Bronchial epithelial cell (primary cell): ENCODE results near the gene TRAPPC4. TPM values are rescaled to one million over a fixed set of nuclear protein-coding genes. Genes with fewer than 3 reads are reported as not detected.
A peak's percentile ranks its signal among the peaks of the same experiment; 100 is the strongest.
"Not testable (repeated sequence)": the region's sequence is repeated elsewhere in the genome, so short reads cannot be mapped to it uniquely, and the experiment has no call there.

Experiments used
- DNase-seq: peaks from one replicate; pipeline ENCODE4 v3.0.0-alpha.2; 2010; ENCODE audit warnings: low read depth
- FAIRE-seq: peaks from 2 replicates; lab custom pipeline; 2011; peaks lifted over from hg19 to GRCh38; lab: Jason Lieb, UNC
- H3K27me3 ChIP-seq: 2 replicates; pipeline ENCODE4 v1.5.1; 2011; ENCODE audit warnings: low read length; ENCODE audit not compliant: control insufficient read depth, insufficient read depth
- H3K36me3 ChIP-seq: 2 replicates; pipeline ENCODE4 v1.5.1; 2011; ENCODE audit warnings: low read length; ENCODE audit not compliant: control insufficient read depth, insufficient read depth
- H3K4me3 ChIP-seq: 2 replicates; pipeline ENCODE4 v1.5.1; 2011; ENCODE audit warnings: mild to moderate bottlenecking, low read depth, low read length, control low read depth
- CTCF ChIP-seq: IDR thresholded peaks from 2 replicates; pipeline ENCODE4 v1.5.1; 2011; ENCODE audit warnings: mild to moderate bottlenecking, moderate library complexity, low read length, control low read depth, inconsistent platforms; ENCODE audit not compliant: insufficient read depth, severe bottlenecking
- total RNA-seq: library from RNA; depleted of rRNA; stranded (reverse); fragments of >200 nt; gene quantifications from 2 replicates; pipeline ENCODE4 v1.2.1, GENCODE V29; 2014

TRAPPC4 gene
- total RNA-seq, 1 donor from 2014 or later: 115 TPM

DNA sequence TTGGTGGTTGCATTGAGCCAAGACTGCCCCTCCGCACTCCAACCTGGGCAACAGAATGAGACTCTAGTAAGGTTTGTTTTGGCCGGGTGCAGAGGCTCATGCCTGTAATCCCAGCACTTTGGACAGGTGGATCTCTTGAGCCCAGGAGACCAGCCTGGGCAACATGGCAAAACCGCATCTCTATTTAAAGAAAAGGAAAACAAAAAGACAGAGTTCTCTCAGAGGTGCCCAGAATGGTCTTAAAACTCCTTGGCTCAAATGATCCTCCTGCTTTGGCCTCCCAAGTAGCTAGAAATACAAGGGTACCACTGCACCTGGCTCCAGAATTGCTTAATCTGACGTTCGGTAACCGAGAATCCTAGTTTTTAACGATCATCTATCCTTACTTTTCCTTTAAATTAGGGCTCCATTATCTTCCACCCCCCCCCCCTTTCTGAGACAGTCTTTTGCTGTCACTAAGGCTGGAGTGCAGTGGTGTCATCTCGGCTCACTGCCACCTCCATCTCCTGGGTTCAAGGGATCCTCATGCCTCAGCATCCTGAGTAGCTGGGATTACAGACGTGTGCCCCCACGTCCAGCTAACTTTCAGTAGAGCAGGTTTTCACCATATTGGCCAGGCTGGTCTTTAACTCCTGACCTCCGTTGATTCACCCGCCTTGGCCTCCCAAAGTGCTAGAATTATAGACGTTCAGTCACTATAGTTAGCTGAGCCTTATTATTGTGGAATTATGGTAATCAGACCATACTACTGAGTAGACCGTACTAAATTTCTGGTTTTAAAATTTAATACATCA is 2.2 kb upstream of the TRAPPC4 start:
- DNase-seq: no peak
- Histone ChIP-seq H3K27me3 (no peaks in the 10 kb centered on the region), H3K36me3 (peaks cover 15% of the 10 kb centered on the region), H3K4me3 (no peak overlapping the region)
- no peak for FAIRE-seq
- TF ChIP-seq CTCF: no peak

DNA sequence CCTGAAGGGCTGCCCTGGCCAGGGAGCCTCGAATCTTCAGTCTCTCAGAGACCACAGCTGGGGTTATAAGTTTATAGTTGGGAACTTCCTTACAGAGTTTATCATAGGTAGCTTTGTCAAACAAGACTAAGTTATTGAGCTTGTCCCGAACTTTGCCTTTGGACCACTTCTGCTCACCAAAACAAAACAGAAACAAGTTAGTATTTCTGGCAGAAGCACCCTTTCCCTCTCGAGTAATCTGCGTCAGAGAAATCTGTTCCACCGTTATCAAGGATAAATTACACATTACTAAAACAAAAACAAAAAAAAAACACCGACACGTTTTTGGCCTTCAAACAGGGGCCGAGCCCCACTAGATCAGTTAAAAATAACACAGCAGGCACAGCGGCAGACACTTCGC is 1.2 kb upstream of the TRAPPC4 start:
- not testable (repeated sequence) for H3K27me3 ChIP-seq, DNase-seq, FAIRE-seq
- Histone ChIP-seq H3K36me3 (peaks cover 18% of the 10 kb centered on the region), H3K4me3 (peak overlapping the region; percentile 81)

DNA sequence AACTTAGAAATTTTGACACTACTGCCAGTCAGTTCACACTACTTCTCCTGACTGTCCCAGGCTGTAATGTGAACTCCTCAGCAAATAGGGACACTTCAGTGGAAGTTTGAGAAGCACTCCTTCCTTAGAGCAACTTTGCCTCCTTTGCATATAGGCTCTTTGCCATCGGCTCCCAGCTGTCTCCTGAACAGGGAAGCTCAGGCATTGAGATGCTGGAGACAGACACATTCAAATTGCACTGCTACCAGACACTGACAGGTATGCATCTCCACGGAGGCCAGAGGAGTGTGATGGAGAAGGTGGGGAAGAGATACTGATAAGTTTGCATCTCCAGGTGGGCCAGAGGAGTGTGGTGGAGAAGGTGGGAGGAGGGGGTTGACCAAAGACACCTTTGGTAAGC is 1.4 kb downstream of the TRAPPC4 start:
- TF ChIP-seq CTCF: no peak
- H3K36me3 ChIP-seq: peaks cover 24% of the 10 kb centered on the region
- H3K27me3 ChIP-seq: no peaks in the 10 kb centered on the region
- no peak overlapping the region for H3K4me3 ChIP-seq
- DNase-seq: no peak
- no peak for FAIRE-seq

GRCh38 chr11:119021631-119022030 is 3.1 kb downstream of the TRAPPC4 start:
- Histone ChIP-seq H3K27me3 (no peaks in the 10 kb centered on the region), H3K4me3 (no peak overlapping the region), H3K36me3 (peaks cover 18% of the 10 kb centered on the region)
- no peak for TF ChIP-seq CTCF
- DNase-seq (no peak), FAIRE-seq (no peak)

DNA sequence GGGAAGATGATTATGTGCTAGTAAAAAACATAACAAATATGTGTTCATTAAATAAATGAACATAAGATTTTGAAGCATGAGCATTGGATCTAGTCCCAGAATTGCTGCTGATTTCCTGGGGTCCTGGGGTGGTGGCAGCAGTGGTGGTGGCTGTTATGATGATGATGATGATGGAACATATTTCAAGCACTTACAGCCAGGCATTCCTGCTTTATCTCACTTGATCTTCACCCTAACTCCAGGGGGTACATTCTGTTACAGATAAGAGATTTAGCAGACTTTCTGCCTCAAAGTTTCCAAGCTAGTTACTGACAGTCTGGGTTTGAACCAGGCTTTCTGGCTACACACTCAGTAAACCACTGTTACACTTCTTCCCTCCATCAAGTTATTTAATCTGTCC is 5.2 kb downstream of the TRAPPC4 start:
- no peak for TF ChIP-seq CTCF
- Histone ChIP-seq H3K36me3 (peaks cover 18% of the 10 kb centered on the region), H3K27me3 (no peaks in the 10 kb centered on the region), H3K4me3 (no peak overlapping the region)
- no peak for FAIRE-seq
- no peak for DNase-seq

GRCh38 chr11:119024430-119025098 is 6.0 kb downstream of the TRAPPC4 start:
- Histone ChIP-seq H3K36me3 (peaks cover 18% of the 10 kb centered on the region), H3K4me3 (no peak overlapping the region), H3K27me3 (no peaks in the 10 kb centered on the region)
- DNase-seq (no peak), FAIRE-seq (no peak)
- no peak for TF ChIP-seq CTCF
